ENCODE data around the gene NOVA1.
"Not testable (repeated sequence)": the region's sequence is repeated elsewhere in the genome, so short reads cannot be mapped to it uniquely, and the experiment has no call there.

Gene NOVA1, protein sequence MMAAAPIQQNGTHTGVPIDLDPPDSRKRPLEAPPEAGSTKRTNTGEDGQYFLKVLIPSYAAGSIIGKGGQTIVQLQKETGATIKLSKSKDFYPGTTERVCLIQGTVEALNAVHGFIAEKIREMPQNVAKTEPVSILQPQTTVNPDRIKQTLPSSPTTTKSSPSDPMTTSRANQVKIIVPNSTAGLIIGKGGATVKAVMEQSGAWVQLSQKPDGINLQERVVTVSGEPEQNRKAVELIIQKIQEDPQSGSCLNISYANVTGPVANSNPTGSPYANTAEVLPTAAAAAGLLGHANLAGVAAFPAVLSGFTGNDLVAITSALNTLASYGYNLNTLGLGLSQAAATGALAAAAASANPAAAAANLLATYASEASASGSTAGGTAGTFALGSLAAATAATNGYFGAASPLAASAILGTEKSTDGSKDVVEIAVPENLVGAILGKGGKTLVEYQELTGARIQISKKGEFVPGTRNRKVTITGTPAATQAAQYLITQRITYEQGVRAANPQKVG

DNA sequence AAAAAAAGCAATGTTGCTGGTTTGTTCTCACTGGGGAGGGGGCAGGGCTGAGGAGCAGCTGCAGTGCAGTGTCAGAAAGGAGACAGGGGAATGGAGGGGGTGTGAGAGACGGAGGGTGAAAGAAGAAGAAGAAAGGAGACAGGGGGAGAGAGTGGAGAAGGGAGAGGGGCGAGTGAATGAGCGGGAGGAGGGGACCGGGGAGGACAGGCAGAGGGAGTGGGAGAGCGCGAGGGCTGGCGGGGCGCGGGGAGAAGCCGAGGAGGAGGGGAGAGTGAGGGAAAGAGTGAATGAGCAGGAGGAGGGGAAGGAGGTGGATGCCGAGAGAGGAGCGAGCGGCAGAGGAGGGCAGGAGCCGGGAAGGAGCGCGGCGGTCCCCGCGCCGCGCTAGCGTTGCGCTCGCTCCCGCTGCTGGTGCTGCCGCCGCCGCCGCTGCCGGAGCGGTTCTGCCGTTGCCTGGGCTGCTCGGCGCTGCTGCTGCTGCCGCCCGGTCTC, at the start of gene NOVA1:
Gene NOVA1, minus strand, starts transcription at position 445 of the 492 bp plus-strand sequence. CDS start 597 bp downstream, outside the sequence.
- DNase-seq (ENCODE audit: low read depth in 2 of 2), result no peak

DNA sequence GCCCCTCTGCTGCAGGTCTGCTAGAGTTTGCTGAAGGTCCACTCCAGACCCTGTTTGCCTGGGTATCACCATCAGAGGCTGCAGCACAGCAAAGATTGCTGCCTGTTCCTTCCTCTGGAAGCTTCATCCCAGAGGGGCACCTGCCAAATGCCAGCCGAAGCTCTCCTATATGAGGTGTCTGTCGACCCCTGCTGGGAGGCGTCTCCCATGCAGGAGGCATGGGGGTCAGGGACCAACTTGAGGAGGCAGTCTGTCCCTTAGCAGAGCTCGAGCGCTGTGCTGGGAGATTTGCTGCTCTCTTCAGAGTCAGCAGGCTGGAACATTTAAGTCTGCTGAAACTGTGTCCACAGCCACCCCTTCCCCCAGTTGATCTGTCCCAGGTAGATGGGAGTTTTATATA, 47.2 kb upstream of the NOVA1 start:
- DNase-seq (ENCODE audit: low read depth in 2 of 2), result not testable (repeated sequence)

DNA sequence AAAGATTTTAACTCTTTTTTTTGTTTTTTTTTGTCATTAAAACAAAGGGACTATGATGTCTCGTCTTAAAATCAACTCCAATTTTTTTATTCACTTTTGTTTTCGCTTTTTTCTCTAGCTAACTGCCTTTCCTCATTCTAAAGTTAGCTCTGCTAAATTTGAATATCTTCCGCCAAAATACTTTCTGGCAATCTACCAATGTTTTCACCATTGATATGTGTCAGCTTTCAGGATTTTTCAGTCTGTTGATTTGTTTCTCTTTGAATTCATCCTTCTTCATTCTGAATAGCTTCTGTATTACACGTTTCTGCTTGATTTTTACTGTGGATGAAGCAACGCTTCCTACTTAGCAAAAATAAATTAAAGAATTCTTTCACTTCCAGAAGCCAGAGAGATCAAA, 38.7 kb upstream of the NOVA1 start:
- no peak for DNase-seq (ENCODE audit: low read depth in 2 of 2)

DNA sequence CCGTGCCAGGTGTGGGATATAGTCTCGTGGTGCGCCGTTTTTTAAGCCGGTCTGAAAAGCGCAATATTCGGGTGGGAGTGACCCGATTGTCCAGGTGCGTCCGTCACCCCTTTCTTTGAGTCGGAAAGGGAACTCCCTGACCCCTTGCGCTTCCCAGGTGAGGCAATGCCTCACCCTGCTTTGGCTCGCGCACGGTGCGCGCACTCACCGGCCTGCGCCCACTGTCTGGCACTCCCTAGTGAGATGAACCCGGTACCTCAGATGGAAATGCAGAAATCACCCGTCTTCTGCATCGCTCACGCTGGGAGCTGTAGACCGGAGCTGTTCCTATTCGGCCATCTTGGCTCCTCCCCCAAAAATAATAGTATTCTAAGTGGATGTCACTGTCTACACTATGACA, 37.1 kb upstream of the NOVA1 start:
- not testable (repeated sequence) for DNase-seq (ENCODE audit: low read depth in 2 of 2)

DNA sequence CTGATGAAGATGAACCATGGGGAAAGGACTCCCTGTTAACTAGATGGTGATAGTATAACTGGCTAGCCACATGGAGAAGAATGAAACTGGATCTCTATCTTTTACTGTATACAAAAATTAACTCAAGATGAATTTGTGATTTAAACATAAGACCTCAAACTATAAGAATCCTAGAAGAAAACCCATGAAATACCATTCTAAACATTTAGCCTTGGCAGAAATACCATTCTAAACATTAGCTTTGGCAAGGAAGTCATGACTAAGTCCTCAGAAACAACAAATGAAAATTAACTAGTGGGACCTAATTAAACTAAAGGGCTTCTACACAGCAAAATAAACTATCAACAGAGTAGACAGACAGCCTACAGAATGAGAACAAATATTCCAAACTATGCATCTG, 28.4 kb upstream of the NOVA1 start:
- no peak for DNase-seq (ENCODE audit: low read depth in 2 of 2)

DNA sequence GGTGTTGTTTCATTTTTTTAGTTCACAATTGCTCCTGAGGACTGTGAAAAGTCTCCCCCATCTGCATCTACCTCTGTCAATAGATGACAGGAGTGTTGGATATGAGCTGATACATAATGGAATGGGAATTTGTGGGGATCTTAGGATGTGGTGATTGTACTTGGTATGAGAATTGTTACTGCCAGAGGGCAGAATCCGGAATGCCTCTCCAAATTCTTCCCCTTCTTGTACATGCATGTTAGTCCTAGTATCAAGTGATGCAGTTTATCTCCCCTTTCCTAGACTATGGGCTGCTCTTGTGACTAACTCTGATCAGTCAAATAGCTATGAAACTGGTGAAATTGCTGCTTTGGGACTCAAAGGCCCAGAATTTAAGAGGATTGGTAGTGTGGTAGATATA, 24.8 kb upstream of the NOVA1 start:
- DNase-seq (ENCODE audit: low read depth in 2 of 2), result no peak

DNA sequence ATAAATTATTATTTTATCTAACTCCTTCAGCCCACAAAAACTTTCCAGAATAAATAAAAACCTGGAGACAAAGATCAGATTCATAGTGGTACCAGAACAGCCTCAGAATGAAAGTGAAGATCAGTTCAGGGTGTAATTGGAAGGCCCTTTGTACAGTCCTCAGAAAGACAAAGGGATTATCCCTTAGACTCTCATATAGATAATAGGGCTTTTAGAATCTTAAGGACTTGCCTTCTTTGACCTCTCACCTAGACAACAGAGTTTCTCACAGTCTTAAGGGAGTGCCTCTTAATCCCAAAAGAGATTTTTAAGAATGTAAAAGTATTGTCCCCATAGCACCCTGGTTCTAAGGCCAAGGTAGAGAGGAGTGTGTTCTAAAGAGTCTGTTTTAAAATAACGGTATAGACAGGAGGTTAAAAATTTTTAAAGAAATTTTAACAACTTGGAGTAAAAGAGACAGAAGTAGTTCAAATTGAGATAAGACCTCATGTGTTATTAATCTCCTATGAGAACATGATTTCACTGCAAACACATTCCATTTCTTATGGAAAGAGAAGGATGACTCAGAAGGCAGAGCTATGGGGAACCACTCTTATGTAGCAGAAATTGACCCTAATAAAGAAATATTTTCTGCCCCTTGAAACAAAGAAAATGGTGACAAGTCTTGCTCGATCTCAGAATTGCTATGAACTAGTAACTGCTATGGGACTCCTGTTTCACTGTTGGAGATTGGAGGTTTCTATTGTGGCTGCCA, 24.2 kb upstream of the NOVA1 start:
- no peak for DNase-seq (ENCODE audit: low read depth in 2 of 2)

DNA sequence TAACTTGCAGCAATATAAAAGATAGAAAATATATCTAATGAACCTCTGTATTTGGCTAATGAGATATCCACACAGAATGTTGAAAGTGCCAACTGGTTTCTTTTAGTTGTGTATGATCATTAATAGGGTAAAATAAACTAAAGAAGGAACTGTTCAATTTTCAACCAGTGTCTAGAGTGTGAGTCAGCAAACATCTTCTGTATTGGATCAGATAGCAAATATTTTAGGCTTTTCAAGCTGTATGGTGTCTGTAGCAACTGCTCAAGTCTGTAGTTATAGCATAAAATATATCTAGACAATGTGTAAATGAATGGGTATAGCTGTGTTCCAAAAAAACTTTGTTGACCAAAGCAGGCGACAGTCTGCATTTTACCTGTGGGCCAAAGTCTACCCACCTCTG, 23.5 kb upstream of the NOVA1 start:
- no peak for DNase-seq (ENCODE audit: low read depth in 2 of 2)

DNA sequence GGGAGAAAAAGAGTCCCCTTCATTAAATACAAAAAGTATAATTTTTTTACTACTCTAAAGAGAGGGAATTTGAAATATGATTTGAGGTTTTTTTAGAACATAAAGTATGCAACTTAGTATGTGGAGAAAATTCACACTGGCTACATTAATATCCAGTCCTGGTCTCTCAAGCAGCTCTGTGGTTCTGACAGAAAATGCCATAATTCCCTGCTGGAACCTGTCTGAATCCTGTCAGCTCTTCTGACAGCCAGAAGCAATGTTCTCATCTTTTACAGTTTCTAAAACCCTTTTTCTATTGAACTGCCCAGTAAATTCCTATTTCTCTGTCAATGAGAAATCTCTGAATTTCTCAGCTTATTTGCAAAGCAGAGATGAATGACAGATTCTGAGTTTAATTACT, 13.4 kb upstream of the NOVA1 start:
- DNase-seq (ENCODE audit: low read depth in 2 of 2), result no peak

DNA sequence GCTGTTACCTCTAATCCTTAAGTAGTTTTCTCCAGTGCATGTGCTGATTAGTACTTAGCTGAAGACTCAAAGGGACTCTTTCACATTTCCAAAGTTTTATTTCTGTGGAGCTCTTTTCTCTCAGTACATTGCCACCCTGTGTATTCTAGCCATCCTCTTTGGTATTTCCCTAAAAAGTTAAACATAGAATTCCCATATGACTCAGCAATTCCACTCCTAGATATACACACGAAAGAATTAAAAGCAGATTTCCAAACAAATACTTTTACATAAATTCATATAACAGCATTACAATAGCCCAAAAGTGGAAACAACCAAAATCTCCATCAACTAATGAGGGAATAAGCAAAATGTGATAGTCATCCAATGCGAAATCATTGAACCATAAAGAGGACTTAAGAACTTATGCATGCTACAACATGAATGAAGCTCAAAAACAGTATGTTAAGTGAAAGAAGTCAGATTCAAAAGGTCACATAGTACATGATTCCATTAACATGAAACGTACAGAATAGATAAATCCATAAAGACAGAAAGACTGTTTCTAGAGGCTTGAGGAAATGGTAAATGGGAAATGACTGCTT, 9.0 kb upstream of the NOVA1 start:
- DNase-seq (ENCODE audit: low read depth in 2 of 2), result no peak

DNA sequence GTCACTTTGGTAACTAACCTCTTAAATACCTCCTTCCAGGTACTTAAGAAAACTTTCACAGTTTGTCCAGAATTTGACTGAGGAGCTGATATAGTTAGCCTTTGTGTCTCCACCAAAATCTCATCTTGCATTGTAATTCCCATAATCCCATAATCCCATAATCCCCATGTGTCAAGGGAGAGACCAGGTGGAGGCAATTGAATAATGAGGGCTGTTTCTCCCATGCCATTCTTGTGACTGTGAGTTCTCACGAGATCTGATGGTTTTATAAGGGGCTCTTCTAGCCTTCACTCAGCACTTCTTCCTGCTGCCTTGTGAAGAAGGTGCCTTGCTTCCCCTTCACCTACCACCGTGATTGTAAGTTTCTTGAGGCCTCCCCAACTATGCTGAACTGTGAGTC, 7.8 kb upstream of the NOVA1 start:
- no peak for DNase-seq (ENCODE audit: low read depth in 2 of 2)

DNA sequence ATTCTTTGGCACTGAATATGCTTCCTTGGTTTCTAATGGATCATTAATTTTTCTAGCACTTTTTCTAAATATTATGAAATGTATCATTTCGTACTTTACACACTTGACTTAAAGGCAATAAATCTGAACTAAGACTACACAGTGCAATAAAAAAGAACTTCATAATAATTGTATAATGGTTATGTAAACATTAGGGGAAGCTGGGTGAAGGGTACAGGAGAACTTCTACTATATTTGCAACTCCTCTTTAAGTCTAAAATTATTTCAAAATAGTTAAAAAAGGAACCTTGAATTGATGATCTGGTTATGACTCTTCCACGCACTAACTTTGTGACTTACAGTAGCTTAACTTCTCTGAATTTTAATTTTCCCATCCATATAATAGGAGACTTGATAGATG, 5.1 kb upstream of the NOVA1 start:
- no peak for DNase-seq (ENCODE audit: low read depth in 2 of 2)

DNA sequence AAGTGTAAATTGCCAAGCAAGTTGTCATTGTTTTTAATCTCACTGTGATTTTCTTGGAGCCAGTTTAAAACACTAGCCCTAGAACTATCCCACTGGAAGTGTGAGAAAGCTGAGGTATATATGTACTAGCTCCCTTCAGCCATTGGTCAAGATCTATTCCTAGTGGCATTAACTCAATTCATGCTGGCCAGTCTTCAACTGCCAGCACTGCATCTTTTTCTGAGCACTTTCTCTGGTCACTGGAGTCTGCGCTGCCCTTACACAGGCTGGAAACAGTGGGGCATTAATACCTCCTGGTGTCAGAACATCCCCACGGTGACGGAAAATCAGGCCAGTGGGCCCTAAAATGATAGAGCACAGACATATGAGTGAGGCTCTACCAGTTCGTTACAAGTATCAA, 4.0 kb upstream of the NOVA1 start:
- no peak for DNase-seq (ENCODE audit: low read depth in 2 of 2)

DNA sequence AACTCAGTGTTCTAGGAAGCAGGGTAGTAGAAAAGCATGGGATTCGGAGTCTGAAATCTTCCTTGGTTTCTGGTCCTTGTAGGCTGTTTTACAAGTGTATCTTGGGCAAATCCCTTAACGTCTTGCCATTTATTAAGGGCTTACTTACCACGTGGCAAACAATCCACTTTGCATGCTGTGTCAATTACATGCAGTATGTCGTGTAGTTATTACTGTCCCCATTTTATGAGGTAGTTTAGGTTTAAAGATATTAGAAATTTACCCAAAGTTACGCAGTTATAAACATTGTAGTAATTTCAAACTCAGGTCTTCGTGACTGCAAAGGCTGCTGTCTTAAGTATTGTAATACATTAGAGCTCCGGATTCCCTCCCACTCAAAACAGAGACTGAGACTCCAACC, 1.5 kb upstream of the NOVA1 start:
- no peak for DNase-seq (ENCODE audit: low read depth in 2 of 2)

DNA sequence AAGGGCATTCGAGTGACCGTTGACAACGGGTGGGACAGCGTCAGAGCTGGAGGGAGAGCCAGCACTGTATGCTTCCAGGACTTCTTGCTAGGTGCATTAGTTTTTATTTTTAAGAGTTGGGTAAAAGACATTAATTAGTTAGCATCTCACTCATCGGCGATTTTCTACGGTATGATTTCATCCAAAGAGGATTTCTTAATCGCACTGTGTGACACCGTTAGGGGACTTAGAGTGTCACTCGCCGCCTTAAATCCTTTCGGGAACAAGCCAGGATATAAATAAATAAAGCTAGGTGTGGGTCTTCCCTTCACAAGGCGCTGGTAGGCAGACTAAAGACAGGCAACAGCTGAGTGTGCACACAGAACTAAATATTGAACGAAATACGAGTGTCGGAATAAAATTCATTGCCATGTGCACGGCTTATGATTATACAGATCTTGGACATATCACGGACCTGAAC, 869 bp upstream of the NOVA1 start:
- DNase-seq (ENCODE audit: low read depth in 2 of 2), result no peak

DNA sequence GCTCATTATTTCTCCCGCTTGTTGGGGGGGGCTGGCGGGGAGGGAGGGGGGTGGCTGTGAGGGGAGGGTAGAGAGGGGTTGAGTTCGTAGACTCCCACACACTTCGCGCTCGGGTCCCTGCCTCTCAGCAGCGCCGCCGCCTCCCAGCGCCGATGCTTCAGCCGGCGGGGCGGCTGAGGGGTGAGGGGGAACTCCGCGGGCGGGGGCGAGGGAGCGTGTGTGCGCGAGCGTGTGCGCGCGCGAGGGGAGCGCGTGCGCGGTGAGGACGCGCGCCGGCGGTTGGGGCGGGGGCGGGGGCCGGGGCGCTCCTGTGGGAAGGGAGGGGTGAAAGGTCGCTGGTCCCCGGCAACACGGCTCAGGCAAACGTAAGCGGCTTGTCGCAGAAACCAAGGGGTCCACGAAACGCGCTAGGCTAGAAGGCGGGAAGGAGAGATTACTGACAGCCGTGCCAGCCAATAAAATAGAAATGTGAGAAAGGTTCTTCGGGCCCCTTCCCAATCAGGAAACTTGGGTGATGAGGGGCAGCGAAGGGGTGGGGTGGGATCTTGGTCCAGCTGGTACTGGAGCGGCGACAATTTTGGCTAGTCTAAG, 343 bp upstream of the NOVA1 start:
- no peak for DNase-seq (ENCODE audit: low read depth in 2 of 2)

DNA sequence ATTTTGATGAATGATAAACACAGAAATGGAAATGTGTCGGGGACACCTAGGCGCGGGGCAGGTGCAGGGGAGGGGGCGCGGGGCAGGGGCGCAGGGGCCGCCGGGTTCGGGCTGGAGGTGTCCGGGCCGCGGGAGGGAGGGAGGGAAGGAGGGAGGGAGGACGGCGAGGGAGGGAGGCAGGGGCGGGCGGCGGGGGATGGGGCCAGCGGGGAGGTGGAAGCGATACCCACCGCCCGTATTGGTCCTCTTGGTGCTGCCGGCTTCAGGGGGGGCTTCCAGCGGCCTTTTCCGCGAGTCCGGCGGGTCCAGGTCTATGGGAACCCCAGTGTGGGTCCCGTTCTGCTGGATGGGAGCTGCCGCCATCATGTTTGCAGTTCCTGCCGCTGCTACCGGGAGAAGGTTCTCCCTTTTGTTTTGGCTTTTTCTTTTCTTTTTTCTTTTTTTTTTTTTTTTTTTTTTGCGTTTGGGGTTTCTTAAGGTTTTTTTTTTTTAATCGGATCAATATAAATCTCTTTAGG, 703 bp downstream of the NOVA1 start:
- no peak for DNase-seq (ENCODE audit: low read depth in 2 of 2)

DNA sequence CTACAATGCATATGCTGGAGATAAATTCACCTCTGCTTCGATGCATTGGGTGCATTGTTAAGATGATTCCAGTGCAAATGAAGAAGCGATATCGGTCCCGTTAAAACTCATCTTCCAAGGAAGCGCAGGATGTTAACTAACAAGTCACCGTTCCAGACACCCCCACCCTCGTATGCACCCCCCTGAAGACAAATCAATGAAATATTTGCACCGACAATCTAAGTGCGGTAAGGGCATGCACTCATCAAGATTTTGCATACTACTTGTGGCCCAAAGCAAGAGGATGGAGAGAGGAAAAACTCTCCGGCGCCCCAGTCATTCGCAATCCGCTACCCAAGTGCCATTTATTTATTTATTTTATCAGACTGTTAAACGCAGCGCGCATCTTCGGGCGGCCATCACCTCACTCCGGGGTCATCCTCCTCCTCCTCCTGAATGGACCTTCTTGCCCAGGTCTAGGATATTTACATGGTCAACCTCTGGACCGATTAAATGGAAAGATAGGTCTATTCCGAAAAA, 1.2 kb downstream of the NOVA1 start:
- DNase-seq (ENCODE audit: low read depth in 2 of 2), result no peak

DNA sequence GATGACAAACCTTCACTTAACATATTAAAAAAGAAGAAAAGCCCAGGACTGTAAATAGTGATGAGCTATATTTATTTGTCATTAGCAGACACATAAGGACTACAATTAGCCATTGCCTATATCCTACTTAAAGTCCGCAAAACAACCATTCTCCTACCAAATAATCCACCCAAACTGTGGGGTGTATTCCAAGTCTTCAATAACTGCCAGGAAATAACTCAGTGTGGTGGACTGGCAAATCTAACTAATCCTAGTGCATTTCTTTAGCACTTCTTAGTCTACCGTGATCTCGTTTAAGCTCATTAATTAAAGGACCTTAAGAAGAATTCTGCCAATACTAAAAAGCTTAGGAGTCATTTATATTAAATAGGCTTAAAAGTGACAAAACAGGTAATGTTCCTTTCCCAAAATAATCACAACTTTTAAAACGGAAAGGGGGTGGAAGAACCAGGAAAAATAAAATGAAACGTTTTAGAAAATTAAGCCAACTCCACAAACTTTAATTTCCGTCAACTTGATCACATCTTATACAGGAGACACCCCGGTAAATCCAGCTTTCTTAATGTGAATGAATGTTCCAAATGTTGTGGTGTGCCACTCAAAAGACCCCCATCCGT, 1.8 kb downstream of the NOVA1 start:
- DNase-seq (ENCODE audit: low read depth in 2 of 2), result no peak

DNA sequence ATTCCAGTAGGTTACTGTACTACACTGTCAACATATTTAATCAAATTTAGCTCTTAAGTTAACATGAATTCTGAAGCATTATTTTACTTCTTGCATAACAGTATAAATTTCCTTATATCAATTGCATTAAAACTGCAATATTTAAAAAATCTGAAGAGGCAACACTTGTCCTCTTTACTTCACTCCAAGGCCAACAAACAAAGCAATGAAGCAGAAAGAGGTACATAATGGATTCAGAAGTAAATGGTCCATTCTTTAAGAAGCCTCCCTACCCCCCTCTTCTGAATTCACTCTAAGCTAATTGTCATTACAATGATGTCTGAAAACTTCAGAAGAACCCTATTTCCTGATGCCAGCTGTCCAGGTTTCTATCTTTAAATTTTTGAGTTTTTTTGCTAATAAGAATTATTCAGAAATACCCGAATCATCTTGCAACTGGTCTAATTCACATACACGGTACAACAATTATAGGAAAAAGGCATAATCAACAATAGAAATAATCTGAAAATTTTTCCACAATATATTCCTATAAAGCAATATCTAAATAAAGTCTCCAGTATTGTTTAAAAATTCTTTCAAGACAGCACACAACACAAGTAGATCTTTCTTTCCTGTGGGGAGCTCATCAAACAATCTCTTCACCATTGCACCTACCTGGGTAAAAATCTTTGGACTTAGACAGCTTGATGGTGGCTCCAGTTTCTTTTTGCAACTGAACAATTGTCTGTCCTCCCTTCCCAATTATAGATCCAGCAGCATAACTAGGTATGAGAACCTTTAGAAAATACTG, 2.9 kb downstream of the NOVA1 start:
- DNase-seq (ENCODE audit: low read depth in 2 of 2), result no peak
